ENCODE measurements around the gene SLC1A7. TPM values are rescaled to one million over a fixed set of nuclear protein-coding genes. Genes with fewer than 3 reads are reported as not detected.
"Not testable (repeated sequence)": the region's sequence is repeated elsewhere in the genome, so short reads cannot be mapped to it uniquely, and the experiment has no call there.

Gene SLC1A7
- total and polyA plus RNA-seq, 8 donors: 0.08 to 0.45 (median 0.29) TPM; not detected in 5

DNA sequence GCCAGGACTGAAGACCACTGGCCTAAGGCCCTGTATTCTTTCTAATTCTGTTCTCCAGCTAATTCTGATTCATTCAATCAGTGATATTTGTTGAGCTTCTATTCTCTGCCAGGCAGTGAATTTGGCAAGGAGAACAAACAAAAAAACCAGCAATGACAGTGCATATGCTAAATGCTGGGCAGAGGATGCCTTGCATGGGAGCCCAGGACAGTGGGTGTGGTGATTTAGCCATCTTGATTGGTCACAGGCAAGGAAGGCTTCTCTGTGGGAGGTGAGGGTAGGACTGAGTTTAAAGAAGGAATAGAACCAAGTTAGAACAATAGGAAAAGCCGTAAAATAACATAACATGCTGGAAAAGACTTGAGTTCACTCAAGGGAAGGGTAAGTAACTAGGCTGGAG is 45.0 kb upstream of the SLC1A7 start:
- Histone ChIP-seq H3K27ac (no peak overlapping the region), H3K36me3 (no peaks in the 10 kb centered on the region), H3K4me1 (peaks cover 11 to 33% (median 19%) of the 10 kb centered on the region in 4 donors), H3K27me3 (no peaks in the 10 kb centered on the region), H3K4me3 (no peak overlapping the region), H3K9me3 (no peaks in the 10 kb centered on the region)
- 81 to 95% (median 90%) methylated on average over 1 of the region's 1 CpG for WGBS, 5 donors
- intact Hi-C loops (cut with DNase I; ENCODE audit: low total_unique reads): loop anchor here (10.0 kb wide), 1 partner anchor 273 kb away; no protein-coding TSS in a partner anchor
- no peak for DNase-seq
- TF ChIP-seq POLR2AphosphoS5 (IDR thresholded peaks at IDR 0.05): no peak
- TF ChIP-seq, protein P1, sequence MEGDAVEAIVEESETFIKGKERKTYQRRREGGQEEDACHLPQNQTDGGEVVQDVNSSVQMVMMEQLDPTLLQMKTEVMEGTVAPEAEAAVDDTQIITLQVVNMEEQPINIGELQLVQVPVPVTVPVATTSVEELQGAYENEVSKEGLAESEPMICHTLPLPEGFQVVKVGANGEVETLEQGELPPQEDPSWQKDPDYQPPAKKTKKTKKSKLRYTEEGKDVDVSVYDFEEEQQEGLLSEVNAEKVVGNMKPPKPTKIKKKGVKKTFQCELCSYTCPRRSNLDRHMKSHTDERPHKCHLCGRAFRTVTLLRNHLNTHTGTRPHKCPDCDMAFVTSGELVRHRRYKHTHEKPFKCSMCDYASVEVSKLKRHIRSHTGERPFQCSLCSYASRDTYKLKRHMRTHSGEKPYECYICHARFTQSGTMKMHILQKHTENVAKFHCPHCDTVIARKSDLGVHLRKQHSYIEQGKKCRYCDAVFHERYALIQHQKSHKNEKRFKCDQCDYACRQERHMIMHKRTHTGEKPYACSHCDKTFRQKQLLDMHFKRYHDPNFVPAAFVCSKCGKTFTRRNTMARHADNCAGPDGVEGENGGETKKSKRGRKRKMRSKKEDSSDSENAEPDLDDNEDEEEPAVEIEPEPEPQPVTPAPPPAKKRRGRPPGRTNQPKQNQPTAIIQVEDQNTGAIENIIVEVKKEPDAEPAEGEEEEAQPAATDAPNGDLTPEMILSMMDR (IDR thresholded peaks at IDR 0.05): no peak
- TF ChIP-seq POLR2A (IDR thresholded peaks at IDR 0.05): no peak
- no peak for TF ChIP-seq EP300 (IDR thresholded peaks at IDR 0.05)

- no peaks in the 10 kb centered on the region for H3K36me3 ChIP-seq
- no peak for TF ChIP-seq POLR2AphosphoS5 (IDR thresholded peaks at IDR 0.05)
- TF ChIP-seq, protein P1 (IDR thresholded peaks at IDR 0.05): no peak
- no peak for TF ChIP-seq POLR2A (IDR thresholded peaks at IDR 0.05)
- TF ChIP-seq EP300 (IDR thresholded peaks at IDR 0.05): no peak
- H3K4me1 ChIP-seq: peaks cover 16 to 41% (median 25%) of the 10 kb centered on the region in 4 donors
- DNase-seq: no peak
- no peak overlapping the region for H3K4me3 ChIP-seq
- no peak overlapping the region for H3K27ac ChIP-seq
- no peaks in the 10 kb centered on the region for H3K27me3 ChIP-seq
- H3K9me3 ChIP-seq: no peaks in the 10 kb centered on the region
- intact Hi-C loops (cut with DNase I; ENCODE audit: low total_unique reads): loop anchor here (10.0 kb wide), 1 partner anchor 272 kb away; no protein-coding TSS in a partner anchor
- WGBS, 5 donors: 70 to 89% (median 75%) methylated on average over 3 of the region's 3 CpGs
These were observed 44.1 kb upstream of the SLC1A7 start for GRCh38 chr1:53186533-53186932.

- H3K4me1 ChIP-seq: peaks cover 16 to 41% (median 25%) of the 10 kb centered on the region in 4 donors
These were observed 43.5 kb upstream of the SLC1A7 start for GRCh38 chr1:53185955-53186297.

DNA sequence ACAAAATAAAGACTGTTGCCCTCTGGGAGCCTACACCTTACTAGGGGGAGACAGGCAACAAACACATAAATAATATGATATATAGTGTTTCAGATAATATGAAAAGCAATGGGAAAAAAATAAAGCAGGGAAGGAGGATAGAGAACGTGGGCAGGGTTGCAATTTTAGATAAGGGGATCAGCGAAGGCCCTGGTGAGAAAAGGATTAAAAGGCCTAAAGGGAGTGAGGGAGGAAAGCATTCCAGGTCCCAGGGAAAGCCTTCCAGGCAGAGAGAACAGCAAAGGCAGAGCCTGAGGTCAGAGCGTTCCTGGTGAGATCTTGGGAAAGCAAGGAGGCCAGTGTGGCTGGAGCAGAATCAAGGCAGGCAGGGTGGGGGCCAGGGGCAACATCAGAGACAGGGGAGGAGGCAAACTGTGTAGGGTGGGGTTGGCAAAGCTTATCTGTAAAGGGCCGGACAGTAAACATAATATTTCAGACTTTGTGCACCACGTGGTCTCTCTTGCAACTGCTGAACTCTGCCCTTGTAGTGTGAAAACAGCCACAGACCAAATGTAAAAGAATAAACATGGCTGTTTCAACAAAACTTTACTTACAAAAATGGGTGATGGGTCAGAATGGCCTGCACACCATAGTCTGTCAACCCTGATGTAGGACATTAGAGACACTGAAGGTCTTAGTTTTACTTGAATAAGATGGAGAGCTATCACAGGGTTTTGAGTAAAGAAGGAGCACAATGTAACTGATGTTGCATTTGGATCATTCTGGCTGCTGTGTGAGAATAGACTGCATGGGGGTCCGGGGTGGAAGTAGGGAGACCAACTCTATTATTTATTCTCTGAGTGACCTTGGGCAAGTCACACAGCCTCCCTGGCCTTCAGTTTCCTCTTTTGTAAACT is 40.9 kb upstream of the SLC1A7 start:
- intact Hi-C loops (cut with DNase I; ENCODE audit: low total_unique reads): loop anchor here (10.0 kb wide), 1 partner anchor 269 kb away; no protein-coding TSS in a partner anchor
- 24 to 56% (median 32%) methylated on average over 6 of the region's 6 CpGs for WGBS, 5 donors
- Histone ChIP-seq H3K27me3 (no peaks in the 10 kb centered on the region), H3K27ac (peak overlapping the region; percentile 39 to 82 (median 75)), H3K4me1 (peaks cover 13 to 41% (median 25%) of the 10 kb centered on the region in 4 donors), H3K36me3 (no peaks in the 10 kb centered on the region), H3K4me3 (no peak overlapping the region), H3K9me3 (no peaks in the 10 kb centered on the region)
- DNase-seq: peak; percentile 77 to 87
- TF ChIP-seq, protein P1 (IDR thresholded peaks at IDR 0.05): no peak
- no peak for TF ChIP-seq POLR2A (IDR thresholded peaks at IDR 0.05)
- no peak for TF ChIP-seq EP300 (IDR thresholded peaks at IDR 0.05)
- TF ChIP-seq POLR2AphosphoS5 (IDR thresholded peaks at IDR 0.05): peak in 1 of 3 donors; percentile 67

More at GRCh38 chr1:53185955-53186297, 43.5 kb upstream of the SLC1A7 start:
- intact Hi-C loops (cut with DNase I; ENCODE audit: low total_unique reads): loop anchor here (10.0 kb wide), 1 partner anchor 271 kb away; no protein-coding TSS in a partner anchor
- H3K36me3 ChIP-seq, H3K9me3 ChIP-seq, DNase-seq, H3K27me3 ChIP-seq, H3K4me3 ChIP-seq, H3K27ac ChIP-seq: not testable (repeated sequence)
- 61 to 85% (median 69%) methylated on average over 2 of the region's 2 CpGs for WGBS, 5 donors

Data from stomach (tissue), 9 donors.